Measurements from ENCODE around the gene ARHGEF4.

DNA sequence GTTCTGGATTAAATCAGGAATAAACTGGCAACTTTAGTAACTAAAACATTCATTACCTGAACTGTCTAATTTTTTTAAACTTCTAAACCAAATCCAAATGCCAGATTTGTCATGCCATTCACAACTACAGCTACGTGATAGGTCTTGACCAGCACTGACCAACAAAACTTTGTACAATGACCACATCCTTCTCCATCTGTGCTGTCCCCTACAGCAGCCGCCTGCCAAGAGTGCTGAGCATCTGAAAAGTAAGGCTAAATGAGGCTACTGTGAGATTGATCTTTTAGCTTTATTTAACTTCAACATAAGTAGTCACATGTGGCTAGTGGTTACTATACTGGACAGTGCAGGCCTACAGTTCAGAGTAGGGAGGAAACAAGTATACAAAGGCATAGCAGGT, 248.9 kb downstream of the ARHGEF4 start:
- TF ChIP-seq POLR2AphosphoS5 (IDR thresholded peaks at IDR 0.05) (no peak), CTCF (IDR thresholded peaks at IDR 0.05) (no peak), POLR2A (IDR thresholded peaks at IDR 0.05) (no peak), EP300 (IDR thresholded peaks at IDR 0.05) (no peak)

Data from sigmoid colon (tissue), 4 donors.